Urinary bladder (tissue), 4 donors: ENCODE data around the gene FGB. TPM values are rescaled to one million over a fixed set of nuclear protein-coding genes. Genes with fewer than 3 reads are reported as not detected.

Experiments
- DNase-seq: peaks from one replicate; pipeline ENCODE4 v3.0.0-alpha.2; 2015; ENCODE audit errors: extremely low spot score
- H3K27ac ChIP-seq: one replicate; pipeline ENCODE4 v1.5.1; 2013; ENCODE audit warnings: low read depth, mild to moderate bottlenecking, moderate library complexity
- H3K36me3 ChIP-seq: one replicate; pipeline ENCODE4 v1.6.1; 2013; ENCODE audit warnings: mild to moderate bottlenecking, moderate library complexity; ENCODE audit not compliant: insufficient read depth
- H3K4me1 ChIP-seq: one replicate; pipeline ENCODE4 v1.6.1; 2013; ENCODE audit warnings: mild to moderate bottlenecking, moderate library complexity; ENCODE audit not compliant: insufficient read depth
- H3K4me3 ChIP-seq: one replicate; pipeline ENCODE4 v1.5.1; 2013; ENCODE audit warnings: low read depth, low read length
- WGBS: extraction: QIAGEN DNeasy Blood & Tissue Kit; methylation state at CpG from one replicate; pipeline ENCODE4 v1.1.7; 2013; 5-methylcytosine and 5-hydroxymethylcytosine counted together
- polyA plus RNA-seq: library from polyadenylated mRNA; stranded (reverse); fragments of 200-250 nt; gene quantifications from one replicate; pipeline ENCODE4 v1.2.3, GENCODE V29; 2013
- total RNA-seq: library from RNA; depleted of rRNA; stranded (reverse); fragments of >200 nt; gene quantifications from one replicate; pipeline ENCODE4 v1.2.3, GENCODE V29; 2014
- donor health status: healthy with polysubstance abuse.
- donor health status: healthy.

FGB gene
- total RNA-seq: not detected
- polyA plus RNA-seq: 11.6 TPM

DNA sequence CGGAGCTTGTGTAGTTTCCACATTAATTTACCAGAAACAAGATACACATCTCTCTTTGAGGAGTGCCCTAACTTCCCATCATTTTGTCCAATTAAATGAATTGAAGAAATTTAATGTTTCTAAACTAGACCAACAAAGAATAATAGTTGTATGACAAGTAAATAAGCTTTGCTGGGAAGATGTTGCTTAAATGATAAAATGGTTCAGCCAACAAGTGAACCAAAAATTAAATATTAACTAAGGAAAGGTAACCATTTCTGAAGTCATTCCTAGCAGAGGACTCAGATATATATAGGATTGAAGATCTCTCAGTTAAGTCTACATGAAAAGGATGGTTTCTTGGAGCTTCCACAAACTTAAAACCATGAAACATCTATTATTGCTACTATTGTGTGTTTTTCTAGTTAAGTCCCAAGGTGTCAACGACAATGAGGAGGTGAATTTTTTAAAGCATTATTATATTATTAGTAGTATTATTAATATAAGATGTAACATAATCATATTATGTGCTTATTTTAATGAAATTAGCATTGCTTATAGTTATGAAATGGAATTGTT, at the start of gene FGB:
Gene FGB (plus strand): TSS at position 315 of the 558 bp plus-strand sequence. CDS start 8 bp downstream, at position 323.
- 68% methylated on average over 2 of the region's 2 CpGs for WGBS
- Histone ChIP-seq H3K4me3 (no peak within 1 kb of the TSS), H3K27ac (no peak within 1 kb of the TSS), H3K4me1 (no peaks in the 10 kb centered on the region), H3K36me3 (no peaks in the 10 kb centered on the region)
- DNase-seq: no peak

- DNase-seq: no peak
- Histone ChIP-seq H3K36me3 (no peaks in the 10 kb centered on the region), H3K4me1 (no peaks in the 10 kb centered on the region), H3K27ac (no peak overlapping the region), H3K4me3 (no peak overlapping the region)
- WGBS: 16% methylated on average over 1 of the region's 1 CpG
Measured at GRCh38 chr4:154516318-154517029, 46.3 kb upstream of the FGB start.

- H3K36me3 ChIP-seq: no peaks in the 10 kb centered on the region
- no peak overlapping the region for H3K27ac ChIP-seq
- H3K4me1 ChIP-seq: no peaks in the 10 kb centered on the region
- WGBS: 68% methylated on average over 4 of the region's 4 CpGs
- no peak for DNase-seq
- H3K4me3 ChIP-seq: no peak overlapping the region
Measured at GRCh38 chr4:154517591-154517990, 45.2 kb upstream of the FGB start.

GRCh38 chr4:154519214-154519613, 43.6 kb upstream of the FGB start:
- no peaks in the 10 kb centered on the region for H3K36me3 ChIP-seq
- H3K4me1 ChIP-seq: no peaks in the 10 kb centered on the region
- no peak overlapping the region for H3K27ac ChIP-seq
- WGBS: 53% methylated on average over 4 of the region's 4 CpGs
- no peak overlapping the region for H3K4me3 ChIP-seq
- no peak for DNase-seq

GRCh38 chr4:154521607-154522006, 41.2 kb upstream of the FGB start:
- DNase-seq: no peak
- no peak overlapping the region for H3K27ac ChIP-seq

DNA sequence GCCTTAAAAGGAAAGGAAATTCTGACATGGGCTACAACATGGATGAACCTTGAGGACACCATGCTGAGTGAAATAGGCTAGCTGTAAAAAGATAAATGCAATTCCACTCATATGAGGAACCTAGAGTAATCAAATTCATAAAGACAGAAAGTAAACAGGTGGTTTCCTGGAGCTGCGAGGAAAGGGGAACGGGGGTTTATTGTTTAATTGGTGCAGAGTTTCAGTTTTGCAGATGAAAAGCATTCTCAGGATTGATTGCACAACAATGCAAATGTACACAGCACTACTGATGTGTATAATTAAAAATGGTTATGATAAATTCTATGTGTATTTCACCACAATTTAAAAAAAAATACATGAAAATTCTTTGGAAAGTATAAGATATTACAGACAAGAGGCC, 36.7 kb upstream of the FGB start:
- WGBS: 48% methylated on average over 2 of the region's 2 CpGs
- H3K4me3 ChIP-seq: no peak overlapping the region

More at GRCh38 chr4:154521607-154522006, 41.2 kb upstream of the FGB start:
- Histone ChIP-seq H3K36me3 (no peaks in the 10 kb centered on the region), H3K4me1 (no peaks in the 10 kb centered on the region), H3K4me3 (no peak overlapping the region)

GRCh38 chr4:154527308-154527707, 35.5 kb upstream of the FGB start:
- H3K4me1 ChIP-seq: no peaks in the 10 kb centered on the region
- no peaks in the 10 kb centered on the region for H3K36me3 ChIP-seq
- no peak overlapping the region for H3K27ac ChIP-seq
- 80% methylated on average over 4 of the region's 4 CpGs for WGBS
- no peak overlapping the region for H3K4me3 ChIP-seq
- no peak for DNase-seq

More for the DNA sequence above, 36.7 kb upstream of the FGB start:
- no peak overlapping the region for H3K27ac ChIP-seq
- H3K4me1 ChIP-seq: no peaks in the 10 kb centered on the region
- DNase-seq: no peak
- no peaks in the 10 kb centered on the region for H3K36me3 ChIP-seq

- 70% methylated on average over 2 of the region's 2 CpGs for WGBS
- H3K4me1 ChIP-seq: no peaks in the 10 kb centered on the region
- no peak overlapping the region for H3K4me3 ChIP-seq
- H3K27ac ChIP-seq: no peak overlapping the region
- H3K36me3 ChIP-seq: no peaks in the 10 kb centered on the region
- DNase-seq: no peak
Measured at GRCh38 chr4:154528869-154529268, 33.9 kb upstream of the FGB start.

DNA sequence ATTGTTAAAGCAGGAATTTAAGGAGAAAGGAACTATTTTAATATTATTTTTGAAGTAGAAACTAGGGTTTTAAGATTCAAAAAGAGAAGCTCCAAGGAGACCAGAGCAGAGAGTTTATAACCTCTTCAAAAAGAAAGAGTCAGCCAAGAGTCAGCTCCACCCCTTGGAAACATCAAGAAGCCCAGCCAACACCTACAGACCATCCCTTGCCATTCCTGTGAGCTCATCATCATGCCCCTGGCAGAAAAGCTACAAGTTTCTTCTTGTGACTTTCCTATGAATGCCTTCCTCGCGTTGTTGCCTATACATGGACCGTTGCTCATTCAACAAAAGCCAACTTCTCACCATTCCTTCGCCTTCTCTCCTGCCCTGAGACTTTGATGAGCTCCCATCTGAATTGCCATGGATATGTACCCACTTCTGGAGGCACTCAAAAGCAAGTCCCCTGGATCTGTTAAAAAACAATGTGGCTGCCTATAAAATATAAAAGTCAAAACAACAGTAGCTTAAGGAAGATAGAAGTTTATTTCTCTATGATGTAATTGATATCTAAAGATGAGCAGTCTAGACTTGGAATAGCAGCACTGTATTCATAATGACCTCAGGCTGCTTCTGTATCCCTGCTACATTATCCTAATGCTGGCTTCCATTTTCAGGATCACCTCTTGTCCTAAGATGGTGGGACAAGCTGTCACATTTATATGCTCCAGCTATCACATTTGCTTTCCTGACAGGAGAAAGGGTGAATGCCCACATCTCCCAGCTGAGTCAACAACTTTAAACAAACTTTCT, 32.9 kb upstream of the FGB start:
- no peaks in the 10 kb centered on the region for H3K4me1 ChIP-seq
- 77% methylated on average over 4 of the region's 4 CpGs for WGBS
- no peaks in the 10 kb centered on the region for H3K36me3 ChIP-seq
- no peak for DNase-seq
- no peak overlapping the region for H3K4me3 ChIP-seq
- H3K27ac ChIP-seq: no peak overlapping the region

GRCh38 chr4:154534296-154534695, 28.5 kb upstream of the FGB start:
- Histone ChIP-seq H3K4me3 (no peak overlapping the region), H3K4me1 (no peaks in the 10 kb centered on the region), H3K36me3 (peaks cover 10% of the 10 kb centered on the region), H3K27ac (no peak overlapping the region)
- no peak for DNase-seq
- WGBS: 77% methylated on average over 1 of the region's 1 CpG

- Histone ChIP-seq H3K4me1 (no peaks in the 10 kb centered on the region), H3K4me3 (no peak overlapping the region), H3K36me3 (peaks cover 18% of the 10 kb centered on the region), H3K27ac (no peak overlapping the region)
- 95% methylated on average over 4 of the region's 4 CpGs for WGBS
- DNase-seq: no peak
Measured at GRCh38 chr4:154542271-154542879, 20.4 kb upstream of the FGB start.

DNA sequence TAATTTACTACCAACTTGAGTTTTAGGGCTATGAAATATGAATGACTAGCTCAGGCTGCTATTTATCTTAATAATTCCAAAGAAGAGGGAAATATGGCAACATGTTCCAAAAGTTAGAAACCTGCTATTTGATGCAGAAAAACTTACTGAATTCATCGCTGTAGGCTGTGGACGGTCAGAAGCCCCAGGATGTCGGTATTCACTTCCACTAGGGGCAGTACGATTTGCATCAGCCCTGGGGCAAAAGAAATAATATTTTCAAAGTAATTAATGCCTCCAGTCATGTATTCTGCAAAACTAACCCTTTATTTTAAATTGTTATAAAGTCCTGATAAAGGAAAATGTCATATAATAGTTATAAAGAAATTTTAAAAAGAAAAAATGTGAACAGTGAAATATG, 17.1 kb upstream of the FGB start:
- DNase-seq: no peak
- H3K4me1 ChIP-seq: peaks cover 1% of the 10 kb centered on the region
- peaks cover 11% of the 10 kb centered on the region for H3K36me3 ChIP-seq
- no peak overlapping the region for H3K4me3 ChIP-seq
- H3K27ac ChIP-seq: no peak overlapping the region
- 89% methylated on average over 4 of the region's 4 CpGs for WGBS

GRCh38 chr4:154549894-154550790, 12.7 kb upstream of the FGB start, which contains the start of gene PLRG1:
Gene PLRG1, minus strand, starts transcription at chr4:154550400. Its CDS starts 92 bp downstream, at chr4:154550308.
- Histone ChIP-seq H3K36me3 (peaks cover 2% of the 10 kb centered on the region), H3K4me1 (peaks cover 1% of the 10 kb centered on the region), H3K27ac (peak within 1 kb of the TSS; percentile 60), H3K4me3 (peak within 1 kb of the TSS; percentile 82)
- WGBS: under 1% methylated on average over 51 of the region's 51 CpGs
- DNase-seq: peak; percentile 92
